Umbilical cord (tissue), 2 donors: Measurements from ENCODE around the gene HEXIM2. TPM values are rescaled to one million over a fixed set of nuclear protein-coding genes. Genes with fewer than 3 reads are reported as not detected.
"Not testable (repeated sequence)": the region's sequence is repeated elsewhere in the genome, so short reads cannot be mapped to it uniquely, and the experiment has no call there.

Experiments
- DNase-seq: peaks from one replicate; pipeline ENCODE4 v3.0.0-alpha.2; 2015; ENCODE audit warnings: low spot score
- total RNA-seq: library from RNA; depleted of rRNA; stranded (reverse); fragments of >200 nt; gene quantifications from one replicate; pipeline ENCODE4 v1.2.3, GENCODE V29; 2014; ENCODE audit warnings: low replicate concordance; ENCODE audit not compliant: insufficient read depth

Gene HEXIM2, protein sequence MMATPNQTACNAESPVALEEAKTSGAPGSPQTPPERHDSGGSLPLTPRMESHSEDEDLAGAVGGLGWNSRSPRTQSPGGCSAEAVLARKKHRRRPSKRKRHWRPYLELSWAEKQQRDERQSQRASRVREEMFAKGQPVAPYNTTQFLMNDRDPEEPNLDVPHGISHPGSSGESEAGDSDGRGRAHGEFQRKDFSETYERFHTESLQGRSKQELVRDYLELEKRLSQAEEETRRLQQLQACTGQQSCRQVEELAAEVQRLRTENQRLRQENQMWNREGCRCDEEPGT
- 1.9 TPM for total RNA-seq

DNA sequence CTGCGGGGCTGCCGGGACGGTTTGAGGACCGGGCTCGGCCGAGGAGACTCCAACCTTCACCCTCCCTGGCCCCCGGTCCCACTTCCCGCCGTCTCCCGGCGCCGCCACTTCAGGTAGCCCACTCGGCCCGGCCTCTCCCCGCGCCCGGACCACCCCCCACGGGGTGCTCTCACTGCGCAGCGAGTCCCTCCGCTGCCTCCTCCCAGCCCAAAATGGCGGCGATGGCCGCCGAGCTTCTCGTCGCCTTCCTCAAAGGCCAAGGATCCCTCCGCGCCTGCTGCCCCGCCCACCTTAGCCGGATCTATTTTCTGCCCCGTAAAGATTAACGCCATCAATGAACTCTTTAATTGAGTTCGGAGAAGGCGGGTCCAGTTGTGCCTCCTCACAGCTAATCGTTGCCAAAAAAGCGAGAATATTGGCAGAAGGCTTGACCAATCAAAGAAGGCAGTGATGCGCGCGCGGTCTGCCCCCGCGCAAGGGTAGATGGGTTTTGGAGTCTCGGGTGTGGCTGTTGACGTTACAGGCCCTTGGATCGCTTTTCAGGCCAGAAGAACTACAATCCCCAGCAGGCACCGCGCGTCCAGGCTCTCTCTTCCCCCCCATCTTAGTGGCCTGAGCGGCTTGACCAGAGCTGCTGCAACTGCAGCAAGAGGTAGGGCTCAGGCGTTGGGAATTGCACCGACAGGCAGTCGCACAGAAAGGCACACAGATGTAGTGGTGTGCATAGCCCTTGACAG lies at the start of gene HEXIM2:
TSS of gene HEXIM2 (plus strand) at position 588 of the 737 bp plus-strand sequence. CDS start 919 bp downstream, outside the sequence.
- peak; percentile 100 for DNase-seq

DNA sequence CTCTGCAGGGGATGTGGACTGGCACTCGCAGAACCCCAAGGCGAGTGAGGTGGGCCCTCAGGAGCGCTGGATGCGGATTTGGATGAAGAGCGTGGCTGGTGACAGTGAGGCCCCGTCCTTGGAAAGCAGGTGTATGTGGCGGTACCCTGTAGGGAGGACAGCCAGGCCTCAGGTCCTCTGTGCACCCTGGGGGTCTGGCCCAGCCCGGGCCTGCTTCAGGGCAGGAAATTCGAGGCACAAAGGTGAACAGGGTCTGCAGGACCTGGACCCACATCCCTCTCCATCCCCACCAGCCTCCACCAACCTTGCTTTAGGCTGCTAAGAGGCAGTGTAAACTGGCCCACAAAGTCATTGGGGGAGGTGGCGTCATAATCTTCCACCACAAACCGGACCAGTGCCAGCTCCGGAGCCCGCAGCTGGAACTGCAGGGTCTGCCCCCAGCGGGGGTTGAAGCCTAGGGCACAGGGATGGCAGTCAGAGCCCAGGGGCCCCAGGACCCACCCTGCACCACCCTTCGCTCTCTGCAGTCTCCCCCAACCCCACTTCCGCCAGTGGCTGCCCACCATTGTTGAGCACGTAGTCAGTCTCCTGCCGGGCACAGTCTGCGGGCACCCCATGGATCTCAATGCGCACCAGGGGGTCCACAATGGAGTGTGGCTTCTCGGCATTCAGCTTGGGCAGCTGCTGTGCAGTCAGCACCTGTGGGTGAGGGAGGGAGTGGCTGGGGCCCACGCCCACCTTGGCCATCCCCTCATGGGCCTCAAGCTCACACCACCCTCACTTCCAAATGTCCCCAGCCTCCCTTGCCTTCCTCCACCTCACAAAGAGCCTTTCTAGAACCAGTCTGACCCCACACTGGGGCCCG lies 48.9 kb upstream of the HEXIM2 start:
- no peak for DNase-seq

DNA sequence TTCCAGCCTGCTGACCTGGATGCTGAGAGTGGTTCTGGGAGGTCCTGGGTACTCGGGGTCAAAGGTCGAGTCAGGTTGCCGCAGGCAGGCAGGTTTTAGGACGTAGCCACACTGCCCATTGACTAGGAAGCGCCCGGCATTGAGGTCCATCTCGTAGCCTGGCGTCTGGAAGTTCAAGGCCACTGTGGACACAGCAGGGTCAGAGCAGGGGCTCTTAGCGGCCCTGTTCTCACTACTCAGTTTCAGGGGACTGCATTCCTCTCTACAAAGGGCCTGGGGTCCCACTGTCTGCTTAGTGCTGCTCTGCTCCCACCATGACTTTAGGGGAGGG lies 48.3 kb upstream of the HEXIM2 start:
- DNase-seq = no peak

GRCh38 chr17:45114117-45114932 lies 47.4 kb upstream of the HEXIM2 start:
- DNase-seq = no peak

- DNase-seq = no peak
Observed at GRCh38 chr17:45115015-45115625, 46.6 kb upstream of the HEXIM2 start.

DNA sequence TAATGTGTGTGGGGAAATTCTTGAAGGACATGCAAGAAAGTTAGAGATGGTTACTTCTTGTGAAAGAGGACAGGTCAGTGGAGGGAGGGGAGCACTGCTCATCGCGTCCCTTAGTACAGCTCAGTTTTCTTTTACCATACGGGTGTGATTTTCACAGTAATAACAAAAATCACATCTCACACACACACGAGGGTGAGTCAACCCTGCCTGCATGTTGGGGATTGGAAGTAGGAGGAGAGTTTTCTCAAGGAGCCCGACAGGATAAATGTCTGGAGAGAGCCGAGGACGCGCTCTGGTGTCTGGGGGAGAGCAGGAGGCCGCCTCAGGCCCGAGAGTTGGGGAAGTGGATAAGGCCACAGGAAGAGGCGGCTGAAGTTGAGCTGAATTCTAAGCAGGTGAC lies 45.8 kb upstream of the HEXIM2 start:
- DNase-seq = peak; percentile 50

GRCh38 chr17:45116434-45117016 lies 45.1 kb upstream of the HEXIM2 start:
- no peak for DNase-seq

- DNase-seq = no peak
Observed at GRCh38 chr17:45117334-45117733, 44.3 kb upstream of the HEXIM2 start.

DNA sequence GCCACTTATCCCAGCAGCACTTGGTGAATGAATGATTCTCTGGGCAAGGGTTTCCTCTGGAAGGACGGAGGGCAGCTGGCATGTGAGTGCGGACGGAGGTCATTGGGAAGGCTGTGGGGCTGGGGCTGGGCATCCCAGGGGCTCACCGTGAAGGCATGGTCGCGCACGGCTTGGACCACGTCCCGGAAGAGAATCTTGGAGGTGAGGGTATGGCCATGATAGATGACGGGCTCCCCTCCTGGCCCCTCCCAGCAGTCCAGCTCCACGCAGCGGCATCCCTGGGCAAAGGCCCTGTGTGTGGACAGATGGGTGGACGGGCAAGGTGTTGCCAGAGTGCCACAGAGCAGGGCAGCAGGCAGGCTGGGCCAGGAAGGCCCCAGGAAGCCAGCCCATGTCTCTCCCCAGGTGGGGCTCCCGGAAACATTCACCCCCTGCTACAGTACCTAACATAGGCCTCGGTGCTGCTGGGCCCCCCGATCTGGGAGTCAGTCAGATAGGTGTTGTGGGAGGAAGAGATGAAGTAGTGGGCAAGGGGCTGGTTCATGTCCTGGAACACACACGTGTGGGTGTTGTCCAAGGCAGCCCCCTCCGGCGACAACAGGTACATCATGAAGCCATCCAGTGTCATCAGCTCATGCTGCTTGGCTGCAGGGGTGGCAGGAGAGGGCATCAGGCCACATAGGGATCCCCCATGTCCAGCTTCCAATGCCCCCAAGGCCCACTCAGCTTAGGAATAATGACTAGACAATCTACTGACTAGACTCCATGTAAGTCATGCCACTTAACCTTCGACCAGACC lies 43.6 kb upstream of the HEXIM2 start:
- DNase-seq = no peak

DNA sequence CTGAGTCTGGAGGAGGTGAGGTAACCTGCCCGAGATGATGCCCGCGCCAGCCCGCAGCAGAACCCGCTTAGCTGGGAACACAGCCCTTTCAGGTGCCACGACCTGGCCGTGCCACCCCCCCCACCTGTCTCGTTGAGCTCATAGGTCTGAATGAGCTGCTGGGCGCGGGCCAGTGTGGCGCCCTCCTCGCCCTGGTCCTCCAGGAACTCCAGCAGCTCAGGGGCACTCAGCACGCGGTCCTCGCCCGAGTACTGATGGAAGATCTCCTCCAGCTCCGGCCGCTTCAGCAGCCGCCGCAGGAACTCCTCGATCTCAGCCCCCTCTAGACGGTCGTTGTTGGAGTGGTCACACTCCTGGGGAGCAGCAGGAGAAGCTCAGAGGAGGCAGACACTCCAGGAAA lies 43.0 kb upstream of the HEXIM2 start:
- DNase-seq = no peak

- no peak for DNase-seq
Observed at GRCh38 chr17:45119964-45120363, 41.7 kb upstream of the HEXIM2 start.

DNA sequence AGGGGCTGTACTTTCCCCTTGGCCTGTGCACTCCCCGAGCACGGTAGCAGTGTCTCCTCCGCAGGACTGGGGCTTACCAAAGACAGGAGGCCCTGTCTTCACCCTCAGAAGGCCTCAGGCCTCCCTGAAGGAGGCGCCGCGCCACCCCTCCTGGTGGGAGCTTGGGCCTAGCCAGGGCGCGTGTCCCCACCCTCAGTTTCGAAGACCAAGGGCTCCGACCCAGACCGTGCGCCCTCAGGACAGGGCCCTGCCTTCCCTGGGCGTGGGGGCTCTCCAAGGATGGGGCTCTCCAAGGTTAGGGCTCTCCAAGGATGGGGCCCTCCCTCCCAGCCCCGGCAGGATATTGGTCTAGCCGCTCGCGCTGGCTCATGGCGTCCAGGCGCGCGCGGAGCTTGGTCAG lies 41.1 kb upstream of the HEXIM2 start:
- no peak for DNase-seq

DNA sequence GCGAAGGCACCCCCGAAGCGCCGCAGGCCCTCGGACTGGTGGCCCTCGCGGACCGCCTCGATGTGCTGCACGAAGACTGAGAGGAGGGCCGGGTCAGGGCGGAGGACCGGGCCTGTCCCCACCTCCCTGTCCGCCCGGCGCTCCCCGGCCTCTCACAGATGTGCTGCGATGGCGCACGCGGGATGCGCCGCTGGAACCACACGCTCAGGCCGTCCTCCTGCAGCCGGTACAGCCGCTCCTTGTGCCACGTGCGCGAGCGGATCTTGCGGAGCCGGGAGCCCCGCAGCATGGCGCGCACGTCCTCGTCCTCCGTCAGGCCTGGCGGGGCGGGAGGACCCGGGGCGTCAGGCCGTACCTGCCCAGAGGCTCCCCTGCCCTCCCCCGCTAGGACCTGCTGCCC lies 40.6 kb upstream of the HEXIM2 start:
- DNase-seq = no peak

- no peak for DNase-seq
Observed at GRCh38 chr17:45123076-45123770, 38.5 kb upstream of the HEXIM2 start.

- DNase-seq = peak; percentile 87
Observed at GRCh38 chr17:45123930-45124796, 37.5 kb upstream of the HEXIM2 start.

DNA sequence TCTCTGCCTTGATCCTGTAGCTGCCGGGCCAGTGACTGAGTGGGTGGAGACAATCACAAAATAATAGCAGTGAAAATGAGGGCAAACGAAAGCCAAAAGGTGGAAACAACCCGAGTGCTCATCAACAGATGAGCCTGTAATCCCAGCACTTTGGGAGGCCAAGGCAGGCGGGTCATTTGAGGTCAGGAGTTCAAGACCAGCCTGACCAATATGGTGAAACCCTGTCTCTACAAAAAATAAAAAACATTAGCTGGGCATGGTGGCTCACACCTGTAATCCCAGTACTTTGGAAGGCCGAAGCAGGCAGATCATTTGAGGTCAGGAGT lies 36.9 kb upstream of the HEXIM2 start:
- not testable (repeated sequence) for DNase-seq

DNA sequence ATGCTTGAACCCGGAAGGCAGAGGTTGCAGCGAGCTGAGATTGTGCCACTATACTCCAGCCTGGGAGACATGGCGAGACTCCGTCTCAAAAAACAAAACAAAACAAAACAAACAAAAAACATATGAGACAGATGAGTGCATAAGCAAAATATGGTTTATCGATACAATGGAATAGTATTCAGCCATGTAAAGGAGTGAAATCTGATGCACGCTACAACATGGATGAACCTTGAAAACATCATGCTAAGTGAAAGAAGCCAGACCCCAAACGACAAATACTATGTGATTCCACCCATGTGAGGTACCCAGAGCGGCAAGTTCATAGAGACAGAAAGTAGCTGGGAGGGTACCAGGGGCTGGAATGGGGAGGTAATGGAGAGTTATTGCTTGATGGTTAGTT lies 36.2 kb upstream of the HEXIM2 start:
- DNase-seq = no peak

DNA sequence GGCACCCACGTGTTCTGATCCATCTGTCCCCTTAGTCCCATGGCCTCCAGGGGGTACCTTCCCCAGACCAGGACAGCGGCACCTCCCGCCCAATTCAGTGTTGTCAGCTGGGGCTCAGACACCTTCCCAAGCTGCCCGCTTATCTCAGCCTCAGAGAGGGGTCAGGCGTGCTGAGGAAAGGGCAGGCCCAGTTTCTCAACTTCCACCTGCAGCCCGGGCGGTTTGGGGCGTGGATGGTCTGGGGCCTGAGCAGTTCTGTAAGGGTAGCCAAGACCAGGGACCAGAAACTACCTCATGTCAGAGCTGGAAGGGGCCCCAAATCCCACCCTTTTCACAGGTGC lies 34.5 kb upstream of the HEXIM2 start:
- DNase-seq = no peak
